Stimulated activated CD8-positive, alpha-beta memory T cell treated with anti-CD3 and anti-CD28 coated beads, Interleukin-12 subunit alpha, Interleukin-12 subunit beta, amount 100 ng/mL, for 1 hour (primary cell): ENCODE measurements around the gene RFTN1.

ENCODE experiments used
- DNase-seq: peaks from one replicate; pipeline ENCODE4 v3.0.0-alpha.2; 2020; ENCODE audit warnings: low read depth

The RFTN1 gene

GRCh38 chr3:16486951-16487480 is 26.5 kb downstream of the RFTN1 start:
- no peak for DNase-seq

GRCh38 chr3:16486201-16486600 is 27.3 kb downstream of the RFTN1 start:
- DNase-seq, result no peak

GRCh38 chr3:16485395-16485992 is 28.0 kb downstream of the RFTN1 start:
- DNase-seq, result no peak

- no peak for DNase-seq
Measured at GRCh38 chr3:16484984-16485383, 28.5 kb downstream of the RFTN1 start.

GRCh38 chr3:16484216-16484615 is 29.3 kb downstream of the RFTN1 start:
- no peak for DNase-seq

GRCh38 chr3:16482770-16483531 is 30.5 kb downstream of the RFTN1 start:
- no peak for DNase-seq

- no peak for DNase-seq
Measured at GRCh38 chr3:16482194-16482769, 31.2 kb downstream of the RFTN1 start.

- DNase-seq, result no peak
Measured at GRCh38 chr3:16481546-16481897, 32.0 kb downstream of the RFTN1 start.

GRCh38 chr3:16480861-16481545 is 32.5 kb downstream of the RFTN1 start:
- no peak for DNase-seq

- DNase-seq, result no peak
Measured at GRCh38 chr3:16478516-16478915, 35.0 kb downstream of the RFTN1 start.

GRCh38 chr3:16477521-16477920 is 36.0 kb downstream of the RFTN1 start:
- DNase-seq, result no peak

GRCh38 chr3:16477056-16477455 is 36.4 kb downstream of the RFTN1 start:
- DNase-seq, result no peak

GRCh38 chr3:16476636-16477035 is 36.9 kb downstream of the RFTN1 start:
- no peak for DNase-seq

- DNase-seq, result no peak
Measured at GRCh38 chr3:16475766-16476165, 37.7 kb downstream of the RFTN1 start.

GRCh38 chr3:16474920-16475319 is 38.6 kb downstream of the RFTN1 start:
- DNase-seq, result no peak

- DNase-seq, result no peak
Measured at GRCh38 chr3:16474216-16474615, 39.3 kb downstream of the RFTN1 start.

- no peak for DNase-seq
Measured at GRCh38 chr3:16472593-16472992, 40.9 kb downstream of the RFTN1 start.

- no peak for DNase-seq
Measured at GRCh38 chr3:16471897-16472296, 41.6 kb downstream of the RFTN1 start.

- no peak for DNase-seq
Measured at GRCh38 chr3:16470590-16470989, 42.9 kb downstream of the RFTN1 start.

GRCh38 chr3:16468336-16469098 is 45.0 kb downstream of the RFTN1 start:
- no peak for DNase-seq

GRCh38 chr3:16468002-16468335 is 45.5 kb downstream of the RFTN1 start:
- no peak for DNase-seq

- DNase-seq, result no peak
Measured at GRCh38 chr3:16467393-16467792, 46.1 kb downstream of the RFTN1 start.
